ENCODE measurements around the gene FBXW4. TPM values are rescaled to one million over a fixed set of nuclear protein-coding genes. Genes with fewer than 3 reads are reported as not detected.

FBXW4 gene, protein sequence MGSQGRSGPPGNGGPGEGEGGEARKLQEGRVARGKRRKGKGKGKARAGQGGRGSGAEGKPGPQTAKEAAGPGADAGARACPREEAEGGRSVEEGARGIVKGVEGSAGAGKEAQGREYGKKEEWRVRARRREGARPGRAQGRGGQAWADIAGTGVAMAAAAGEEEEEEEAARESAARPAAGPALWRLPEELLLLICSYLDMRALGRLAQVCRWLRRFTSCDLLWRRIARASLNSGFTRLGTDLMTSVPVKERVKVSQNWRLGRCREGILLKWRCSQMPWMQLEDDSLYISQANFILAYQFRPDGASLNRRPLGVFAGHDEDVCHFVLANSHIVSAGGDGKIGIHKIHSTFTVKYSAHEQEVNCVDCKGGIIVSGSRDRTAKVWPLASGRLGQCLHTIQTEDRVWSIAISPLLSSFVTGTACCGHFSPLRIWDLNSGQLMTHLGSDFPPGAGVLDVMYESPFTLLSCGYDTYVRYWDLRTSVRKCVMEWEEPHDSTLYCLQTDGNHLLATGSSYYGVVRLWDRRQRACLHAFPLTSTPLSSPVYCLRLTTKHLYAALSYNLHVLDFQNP
- polyA plus RNA-seq (7.7 and 11.8 TPM in 2 replicates), polyA minus RNA-seq (18.1 and 24.1 TPM in 2 replicates)

- no peaks in the 10 kb centered on the region for H3F3A ChIP-seq (ENCODE audit: insufficient read depth, low read length, poor library complexity, severe bottlenecking)
- H3K36me3 ChIP-seq (ENCODE audit: insufficient read depth, low read length): no peaks in the 10 kb centered on the region
- H3K9me2 ChIP-seq (ENCODE audit: insufficient read depth, low read length): no peaks in the 10 kb centered on the region
- TF ChIP-seq RAD21 (conservative IDR thresholded peaks at IDR 0.05) (no peak), POLR2AphosphoS5 (IDR thresholded peaks at IDR 0.05) (peak; percentile 21)
- peak within 1 kb of the TSS; percentile 77 for H3K27ac ChIP-seq (ENCODE audit: low read length)
- H3K27me3 ChIP-seq (ENCODE audit: insufficient read depth, low read depth, low read length): peaks cover 15% of the 10 kb centered on the region
- peak within 1 kb of the TSS; percentile 71 for H3K4me3 ChIP-seq (ENCODE audit: low read length)
- peak within 1 kb of the TSS; percentile 97 for H2AFZ ChIP-seq (ENCODE audit: low read depth, low read length)
- peak within 1 kb of the TSS; percentile 57 for H3K4me2 ChIP-seq (ENCODE audit: low read length)
- H3K79me2 ChIP-seq (replicated peaks; ENCODE audit: insufficient read depth, low read length): no peaks in the 10 kb centered on the region
- no peaks in the 10 kb centered on the region for H4K20me1 ChIP-seq (ENCODE audit: insufficient read depth)
- H3K9me3 ChIP-seq (ENCODE audit: low read length): no peaks in the 10 kb centered on the region
- H3K9ac ChIP-seq (ENCODE audit: low read length): peak within 1 kb of the TSS; percentile 83
Observed at GRCh38 chr10:101694674-101695403, at the start of gene FBXW4. Gene FBXW4, minus strand, starts transcription at chr10:101695170. Its CDS starts 65 bp downstream, at chr10:101695105.

- Histone ChIP-seq H3K27ac (ENCODE audit: low read length) (no peak overlapping the region), H3K36me3 (ENCODE audit: insufficient read depth, low read length) (no peaks in the 10 kb centered on the region), H4K20me1 (ENCODE audit: insufficient read depth) (no peaks in the 10 kb centered on the region), H3K9ac (ENCODE audit: low read length) (no peak overlapping the region), H3K79me2 (replicated peaks; ENCODE audit: insufficient read depth, low read length) (no peaks in the 10 kb centered on the region), H3K27me3 (ENCODE audit: insufficient read depth, low read depth, low read length) (no peaks in the 10 kb centered on the region), H2AFZ (ENCODE audit: low read depth, low read length) (no peak overlapping the region), H3K4me3 (ENCODE audit: low read length) (no peak overlapping the region), H3K4me2 (ENCODE audit: low read length) (no peak overlapping the region), H3F3A (ENCODE audit: insufficient read depth, low read length, poor library complexity, severe bottlenecking) (no peaks in the 10 kb centered on the region), H3K9me2 (ENCODE audit: insufficient read depth, low read length) (no peaks in the 10 kb centered on the region), H3K9me3 (ENCODE audit: low read length) (no peaks in the 10 kb centered on the region)
- TF ChIP-seq POLR2AphosphoS5 (IDR thresholded peaks at IDR 0.05) (no peak), EZH2 (IDR thresholded peaks at IDR 0.05; ENCODE audit: borderline replicate concordance, insufficient read depth, low read length, poor library complexity, severe bottlenecking) (no peak), MXI1 (conservative IDR thresholded peaks at IDR 0.05; ENCODE audit: poor library complexity, severe bottlenecking) (no peak), CTCF (IDR thresholded peaks at IDR 0.05; ENCODE audit: poor library complexity, severe bottlenecking) (no peak), RAD21 (conservative IDR thresholded peaks at IDR 0.05) (no peak), SMC3 (conservative IDR thresholded peaks at IDR 0.05; ENCODE audit: poor library complexity) (no peak), EP300 (conservative IDR thresholded peaks at IDR 0.05; ENCODE audit: poor library complexity, severe bottlenecking) (no peak), TAF1 (IDR thresholded peaks at IDR 0.05; ENCODE audit: low read depth) (no peak)
- TF ChIP-seq, protein P1, sequence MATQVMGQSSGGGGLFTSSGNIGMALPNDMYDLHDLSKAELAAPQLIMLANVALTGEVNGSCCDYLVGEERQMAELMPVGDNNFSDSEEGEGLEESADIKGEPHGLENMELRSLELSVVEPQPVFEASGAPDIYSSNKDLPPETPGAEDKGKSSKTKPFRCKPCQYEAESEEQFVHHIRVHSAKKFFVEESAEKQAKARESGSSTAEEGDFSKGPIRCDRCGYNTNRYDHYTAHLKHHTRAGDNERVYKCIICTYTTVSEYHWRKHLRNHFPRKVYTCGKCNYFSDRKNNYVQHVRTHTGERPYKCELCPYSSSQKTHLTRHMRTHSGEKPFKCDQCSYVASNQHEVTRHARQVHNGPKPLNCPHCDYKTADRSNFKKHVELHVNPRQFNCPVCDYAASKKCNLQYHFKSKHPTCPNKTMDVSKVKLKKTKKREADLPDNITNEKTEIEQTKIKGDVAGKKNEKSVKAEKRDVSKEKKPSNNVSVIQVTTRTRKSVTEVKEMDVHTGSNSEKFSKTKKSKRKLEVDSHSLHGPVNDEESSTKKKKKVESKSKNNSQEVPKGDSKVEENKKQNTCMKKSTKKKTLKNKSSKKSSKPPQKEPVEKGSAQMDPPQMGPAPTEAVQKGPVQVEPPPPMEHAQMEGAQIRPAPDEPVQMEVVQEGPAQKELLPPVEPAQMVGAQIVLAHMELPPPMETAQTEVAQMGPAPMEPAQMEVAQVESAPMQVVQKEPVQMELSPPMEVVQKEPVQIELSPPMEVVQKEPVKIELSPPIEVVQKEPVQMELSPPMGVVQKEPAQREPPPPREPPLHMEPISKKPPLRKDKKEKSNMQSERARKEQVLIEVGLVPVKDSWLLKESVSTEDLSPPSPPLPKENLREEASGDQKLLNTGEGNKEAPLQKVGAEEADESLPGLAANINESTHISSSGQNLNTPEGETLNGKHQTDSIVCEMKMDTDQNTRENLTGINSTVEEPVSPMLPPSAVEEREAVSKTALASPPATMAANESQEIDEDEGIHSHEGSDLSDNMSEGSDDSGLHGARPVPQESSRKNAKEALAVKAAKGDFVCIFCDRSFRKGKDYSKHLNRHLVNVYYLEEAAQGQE (IDR thresholded peaks at IDR 0.05; ENCODE audit: borderline replicate concordance): no peak
Observed at GRCh38 chr10:101744267-101744666, 49.3 kb upstream of the FBXW4 start.
